Left hindlimb (tissue), 1 donor: ENCODE data around the gene MGLL.
"Not testable (repeated sequence)": the region's sequence is repeated elsewhere in the genome, so short reads cannot be mapped to it uniquely, and the experiment has no call there.

Experiments used
- DNase-seq: peaks from one replicate; pipeline ENCODE4 v3.0.0-alpha.2; 2018

MGLL gene

GRCh38 chr3:127718916-127719290 is 103.4 kb downstream of the MGLL start:
- no peak for DNase-seq

- DNase-seq: no peak
Measured at GRCh38 chr3:127718245-127718915, 103.9 kb downstream of the MGLL start.

GRCh38 chr3:127717357-127718244 is 104.7 kb downstream of the MGLL start:
- peak; percentile 32 for DNase-seq

DNA sequence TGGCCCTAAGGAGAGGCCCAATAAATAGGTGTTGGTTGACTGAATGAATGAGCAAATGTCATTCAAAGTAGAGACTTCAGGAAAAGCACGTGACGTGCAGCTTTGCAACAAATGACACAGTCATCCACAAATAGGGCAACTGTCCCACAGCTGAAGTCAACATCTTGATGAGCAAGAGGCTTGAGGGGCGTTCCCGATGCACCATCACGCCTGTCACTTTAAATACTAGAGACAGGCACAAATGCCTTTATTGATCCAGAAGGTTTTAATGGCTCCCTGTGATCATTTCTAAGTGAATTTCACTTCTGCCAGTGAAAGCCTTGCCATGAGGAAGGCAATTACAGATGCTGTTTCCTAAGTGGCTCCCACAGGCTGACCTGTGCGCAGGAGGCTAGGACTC is 105.9 kb downstream of the MGLL start:
- DNase-seq: no peak

- peak; percentile 18 for DNase-seq
Measured at GRCh38 chr3:127715532-127715931, 106.8 kb downstream of the MGLL start.

DNA sequence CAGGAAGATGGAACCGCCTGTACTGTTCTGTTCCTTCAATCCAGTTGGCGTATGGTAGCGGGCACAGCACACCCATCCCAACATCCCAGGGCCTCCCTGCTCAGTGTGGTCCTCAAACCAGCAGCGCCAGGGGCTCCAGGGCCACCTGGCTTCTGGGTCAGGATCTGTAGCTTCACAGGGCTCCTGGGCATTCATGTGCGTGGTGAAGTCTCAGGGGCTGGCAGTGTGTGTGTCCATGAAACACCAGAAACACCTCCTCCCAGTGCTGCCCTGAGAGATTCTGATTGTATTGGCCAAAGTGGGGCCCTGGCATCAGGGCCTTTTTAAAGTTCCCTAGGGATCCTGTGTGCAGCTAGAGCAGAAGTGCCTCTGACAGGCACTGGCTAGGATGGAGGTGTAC is 107.4 kb downstream of the MGLL start:
- DNase-seq: no peak

DNA sequence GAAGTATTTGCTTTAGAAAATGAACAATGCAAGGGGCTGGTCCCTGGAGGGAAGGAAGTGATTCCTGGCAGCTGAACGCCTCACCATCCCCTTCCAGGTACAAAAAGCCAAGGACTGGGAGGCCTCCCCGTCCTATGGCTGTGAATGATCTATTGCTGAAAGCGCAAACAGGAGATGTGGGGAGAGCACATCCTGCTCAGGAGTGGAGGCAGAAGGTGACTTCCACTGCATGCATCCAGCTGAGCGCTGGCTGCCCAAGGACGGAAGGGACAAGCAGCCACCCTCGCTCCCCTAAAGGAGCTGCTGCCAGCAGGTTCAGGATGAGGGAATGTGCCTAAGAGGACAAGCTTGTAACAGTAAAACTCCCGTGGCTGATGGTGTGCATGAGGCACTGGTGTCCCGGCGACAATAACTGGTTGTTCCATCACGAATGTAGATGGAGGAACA is 108.2 kb downstream of the MGLL start:
- peak; percentile 27 for DNase-seq

GRCh38 chr3:127712881-127713771 is 109.2 kb downstream of the MGLL start:
- DNase-seq: peak; percentile 22

GRCh38 chr3:127712461-127712860 is 109.9 kb downstream of the MGLL start:
- peak; percentile 18 for DNase-seq

- peak; percentile 4 for DNase-seq
Measured at GRCh38 chr3:127711896-127712295, 110.4 kb downstream of the MGLL start.

GRCh38 chr3:127711021-127711695 is 111.2 kb downstream of the MGLL start:
- peak; percentile 13 for DNase-seq

- DNase-seq: no peak
Measured at GRCh38 chr3:127710155-127710941, 112.0 kb downstream of the MGLL start.

DNA sequence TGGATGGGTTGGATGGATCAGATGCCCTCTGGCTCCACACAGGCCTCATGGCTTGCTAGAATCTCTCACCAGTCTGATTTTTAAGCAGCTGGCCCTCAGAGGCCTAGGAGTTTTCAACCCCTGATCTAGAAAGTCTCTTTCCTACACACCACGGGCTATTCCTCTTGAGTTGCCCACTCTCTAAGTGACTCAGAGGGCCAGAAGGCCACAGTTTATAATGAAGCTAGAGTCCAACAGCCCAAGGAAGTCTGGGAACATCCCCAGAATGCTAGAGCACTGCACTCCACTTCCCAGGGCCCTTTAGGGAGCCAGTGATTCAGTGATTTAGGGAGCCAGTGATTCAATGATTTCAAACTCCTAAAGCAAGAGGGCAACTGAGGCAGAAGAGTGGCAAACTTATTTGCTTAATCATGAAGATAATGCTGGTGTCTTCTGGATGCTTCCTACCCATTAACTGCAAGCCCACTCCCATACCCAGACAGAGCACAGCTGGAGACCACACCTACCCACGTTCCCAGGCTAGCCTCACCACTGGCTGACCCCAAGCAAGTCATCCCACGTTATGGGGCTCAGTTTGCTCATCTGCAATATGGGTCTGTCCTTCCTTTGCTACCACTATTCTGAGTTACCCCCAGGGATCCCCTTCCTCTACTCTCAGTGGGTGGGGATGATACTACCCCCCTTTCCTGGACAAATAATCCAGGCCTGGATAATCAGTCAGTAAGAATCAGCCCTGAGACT is 112.8 kb downstream of the MGLL start:
- peak; percentile 4 for DNase-seq

DNA sequence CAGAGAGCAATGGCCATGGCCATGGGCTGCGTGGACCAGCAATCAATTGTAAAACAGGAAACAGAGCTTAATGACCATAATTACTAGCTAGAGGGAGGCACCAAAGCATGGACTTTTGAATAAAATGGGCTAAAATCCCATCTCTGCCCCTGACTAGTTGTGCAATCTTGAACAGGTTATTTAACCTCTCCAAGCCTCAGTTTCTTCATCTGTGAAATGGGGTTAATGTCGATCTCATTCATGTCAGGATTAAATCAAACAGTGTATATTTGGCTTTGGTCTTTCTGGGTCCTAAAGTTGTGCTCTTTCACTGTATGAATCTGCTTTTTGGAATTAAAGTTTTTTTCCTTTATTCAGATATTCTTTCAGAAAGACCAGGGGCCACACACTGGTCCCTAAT is 113.5 kb downstream of the MGLL start:
- DNase-seq: peak; percentile 9

DNA sequence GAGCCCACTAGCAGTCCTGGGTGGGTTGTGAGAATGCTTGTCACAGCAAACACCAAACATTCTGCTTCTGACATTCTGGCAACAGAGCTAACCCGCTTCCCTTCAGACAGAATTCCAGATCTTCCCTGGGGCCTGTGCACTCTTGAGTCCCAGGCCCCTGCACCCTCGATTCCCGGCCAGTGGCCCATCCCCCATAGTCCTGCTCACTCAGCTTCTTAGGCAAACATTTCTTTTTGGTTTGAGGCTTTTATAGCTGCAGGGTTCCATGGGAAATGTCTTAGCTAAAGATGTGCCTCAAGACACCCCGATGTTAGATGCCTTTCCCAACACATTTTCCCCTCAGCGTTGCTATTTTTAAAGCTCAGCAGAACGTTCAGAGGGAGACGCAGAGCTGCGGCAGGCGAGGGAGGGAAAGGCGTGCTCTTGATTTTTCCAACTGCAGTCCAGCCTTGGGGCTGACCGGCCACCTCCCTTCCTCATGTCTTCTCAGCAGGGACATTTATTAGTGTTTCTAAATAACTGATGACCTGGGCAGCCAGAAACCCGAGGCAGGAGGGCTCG is 114.4 kb downstream of the MGLL start:
- DNase-seq: peak; percentile 31

DNA sequence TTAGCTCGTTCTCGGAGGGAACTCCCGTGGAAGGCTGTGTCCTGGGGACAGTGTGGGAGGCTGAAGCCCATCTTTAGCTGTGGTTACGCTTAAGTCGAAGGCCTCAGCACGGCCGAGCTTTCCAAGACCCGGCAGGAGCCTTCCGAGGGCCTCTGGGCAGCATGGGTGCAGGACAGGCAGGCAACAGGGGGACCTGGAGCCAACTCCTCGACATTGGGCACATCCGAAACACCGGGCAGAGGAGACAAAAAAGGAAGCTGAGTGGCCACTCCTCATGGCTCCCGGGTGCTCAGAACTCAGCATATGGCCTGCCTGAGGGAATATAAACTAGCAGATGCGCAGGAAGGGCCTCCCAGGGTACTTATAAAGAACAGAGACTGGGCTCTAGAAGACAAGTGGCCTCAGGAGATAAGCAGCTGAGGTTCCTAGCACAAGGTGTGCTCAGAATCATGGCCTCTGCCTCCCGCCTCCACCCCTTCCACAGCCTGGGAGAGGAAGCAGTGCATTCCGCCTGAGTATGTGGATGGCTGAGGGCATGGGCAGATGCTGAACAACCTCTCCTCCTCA is 115.4 kb downstream of the MGLL start:
- peak; percentile 9 for DNase-seq

DNA sequence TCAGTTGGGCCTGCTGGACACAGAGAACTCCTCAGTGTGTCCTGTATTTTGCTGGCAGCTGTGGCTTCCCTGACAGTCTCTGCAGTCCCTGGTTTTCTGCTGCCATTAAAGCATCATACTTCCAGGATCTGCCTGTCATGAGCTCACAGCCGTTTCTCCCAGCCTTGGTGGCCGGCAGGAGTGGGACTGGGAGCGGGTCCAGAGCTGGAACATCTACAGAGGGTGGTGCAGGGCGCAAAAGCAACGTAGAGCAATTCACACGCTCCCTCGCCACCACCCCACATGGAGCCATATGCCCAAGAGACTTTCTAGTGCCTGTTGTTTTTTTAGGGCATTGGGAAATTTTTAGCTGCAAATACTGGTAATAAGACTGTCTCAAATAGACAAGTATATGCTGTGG is 116.0 kb downstream of the MGLL start:
- DNase-seq: peak; percentile 42

- not testable (repeated sequence) for DNase-seq
Measured at GRCh38 chr3:127704840-127705239, 117.5 kb downstream of the MGLL start.

DNA sequence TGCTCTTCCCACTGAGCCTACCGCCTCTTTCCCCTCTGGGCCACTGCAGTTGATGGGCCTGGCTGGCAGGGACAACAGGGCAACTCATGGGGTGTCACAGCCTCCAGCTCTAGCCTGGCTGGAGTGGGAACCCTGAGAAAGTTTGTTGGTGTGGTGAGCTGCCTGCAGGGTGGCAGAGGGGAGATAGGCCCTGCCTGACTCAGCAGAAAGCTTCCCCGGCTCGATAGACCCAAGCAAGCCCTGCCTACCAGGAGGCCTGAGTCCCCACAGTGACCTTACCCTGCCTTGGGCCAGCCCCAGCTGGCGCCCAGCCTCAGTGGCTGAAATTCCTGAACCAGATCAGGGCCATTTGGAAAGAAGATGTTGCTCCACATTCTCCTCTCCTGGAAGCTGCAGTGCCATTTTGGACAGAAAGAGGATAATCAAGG is 120.2 kb downstream of the MGLL start:
- peak; percentile 32 for DNase-seq

DNA sequence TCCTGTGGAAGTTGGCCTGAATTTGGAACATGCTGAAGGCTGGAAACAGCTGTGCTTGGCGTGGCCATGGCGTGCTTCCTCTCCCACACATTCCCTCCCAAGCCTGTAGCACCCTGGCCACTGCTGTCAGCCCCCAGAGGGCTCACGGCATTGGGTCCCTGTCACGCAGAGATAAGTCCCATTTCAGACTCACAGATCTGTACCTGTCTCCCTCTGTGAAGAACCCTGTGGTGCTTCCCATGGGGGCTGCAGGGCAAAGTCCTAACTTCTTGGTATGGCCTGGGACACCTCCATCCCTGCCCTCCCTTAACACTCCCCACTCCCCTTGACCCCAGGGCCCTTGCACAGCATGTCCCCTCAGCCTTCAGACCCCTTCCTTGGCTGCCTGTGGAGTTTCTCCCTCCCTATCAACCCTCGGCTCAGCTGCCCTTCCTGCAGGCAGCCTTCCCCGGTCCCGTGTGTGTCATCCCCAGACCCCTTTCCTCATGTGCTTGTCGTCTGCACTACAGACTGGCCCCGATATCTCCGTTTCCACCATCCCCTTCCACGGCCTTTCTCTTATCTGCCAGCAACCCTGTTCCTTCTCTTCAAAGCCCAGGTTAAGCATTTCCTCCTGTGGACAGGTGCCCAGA is 120.9 kb downstream of the MGLL start:
- peak; percentile 26 for DNase-seq
